ENCODE measurements around the gene MPZL1. TPM values are rescaled to one million over a fixed set of nuclear protein-coding genes. Genes with fewer than 3 reads are reported as not detected.

MPZL1 gene
- total RNA-seq, 1 donor from 2014 or later: 85.5 TPM

- TF ChIP-seq, protein P1, sequence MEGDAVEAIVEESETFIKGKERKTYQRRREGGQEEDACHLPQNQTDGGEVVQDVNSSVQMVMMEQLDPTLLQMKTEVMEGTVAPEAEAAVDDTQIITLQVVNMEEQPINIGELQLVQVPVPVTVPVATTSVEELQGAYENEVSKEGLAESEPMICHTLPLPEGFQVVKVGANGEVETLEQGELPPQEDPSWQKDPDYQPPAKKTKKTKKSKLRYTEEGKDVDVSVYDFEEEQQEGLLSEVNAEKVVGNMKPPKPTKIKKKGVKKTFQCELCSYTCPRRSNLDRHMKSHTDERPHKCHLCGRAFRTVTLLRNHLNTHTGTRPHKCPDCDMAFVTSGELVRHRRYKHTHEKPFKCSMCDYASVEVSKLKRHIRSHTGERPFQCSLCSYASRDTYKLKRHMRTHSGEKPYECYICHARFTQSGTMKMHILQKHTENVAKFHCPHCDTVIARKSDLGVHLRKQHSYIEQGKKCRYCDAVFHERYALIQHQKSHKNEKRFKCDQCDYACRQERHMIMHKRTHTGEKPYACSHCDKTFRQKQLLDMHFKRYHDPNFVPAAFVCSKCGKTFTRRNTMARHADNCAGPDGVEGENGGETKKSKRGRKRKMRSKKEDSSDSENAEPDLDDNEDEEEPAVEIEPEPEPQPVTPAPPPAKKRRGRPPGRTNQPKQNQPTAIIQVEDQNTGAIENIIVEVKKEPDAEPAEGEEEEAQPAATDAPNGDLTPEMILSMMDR (IDR thresholded peaks at IDR 0.05; ENCODE audit: insufficient read depth, low read length, poor library complexity, severe bottlenecking): no peak
- DNase-seq (ENCODE audit: low read depth): no peak
- Histone ChIP-seq H3K4me3 (ENCODE audit: low read depth, low read length) (peak overlapping the region; percentile 90), H3K27me3 (ENCODE audit: control insufficient read depth, insufficient read depth, low read length) (no peaks in the 10 kb centered on the region), H3K36me3 (ENCODE audit: control insufficient read depth, insufficient read depth, low read length) (no peaks in the 10 kb centered on the region)
Measured at GRCh38 chr1:167722152-167722869, 529 bp downstream of the MPZL1 start.

DNA sequence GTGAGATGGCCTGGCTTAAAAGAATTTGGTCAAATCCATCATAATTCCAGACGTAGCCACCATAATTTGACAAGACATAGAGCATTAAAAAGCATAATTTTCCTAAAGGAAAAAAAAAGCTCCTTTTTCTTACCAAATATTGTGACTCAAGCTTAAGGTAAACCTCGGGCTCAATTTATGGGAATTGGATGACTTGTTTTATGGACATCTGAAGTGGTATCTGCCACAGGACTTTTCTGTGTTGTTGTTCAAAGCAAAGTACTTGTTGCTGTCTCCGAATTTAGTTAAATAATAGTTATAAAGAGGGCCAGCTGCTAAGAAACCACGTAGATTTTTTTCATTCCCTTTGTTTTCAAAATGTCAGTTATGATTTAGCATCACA is 1.1 kb downstream of the MPZL1 start:
- Histone ChIP-seq H3K4me3 (ENCODE audit: low read depth, low read length) (peak overlapping the region; percentile 90), H3K36me3 (ENCODE audit: control insufficient read depth, insufficient read depth, low read length) (no peaks in the 10 kb centered on the region), H3K27me3 (ENCODE audit: control insufficient read depth, insufficient read depth, low read length) (no peaks in the 10 kb centered on the region)
- no peak for DNase-seq (ENCODE audit: low read depth)
- TF ChIP-seq, protein P1 (IDR thresholded peaks at IDR 0.05; ENCODE audit: insufficient read depth, low read length, poor library complexity, severe bottlenecking): no peak

GRCh38 chr1:167723707-167724323 is 2.0 kb downstream of the MPZL1 start:
- no peaks in the 10 kb centered on the region for H3K36me3 ChIP-seq (ENCODE audit: control insufficient read depth, insufficient read depth, low read length)

DNA sequence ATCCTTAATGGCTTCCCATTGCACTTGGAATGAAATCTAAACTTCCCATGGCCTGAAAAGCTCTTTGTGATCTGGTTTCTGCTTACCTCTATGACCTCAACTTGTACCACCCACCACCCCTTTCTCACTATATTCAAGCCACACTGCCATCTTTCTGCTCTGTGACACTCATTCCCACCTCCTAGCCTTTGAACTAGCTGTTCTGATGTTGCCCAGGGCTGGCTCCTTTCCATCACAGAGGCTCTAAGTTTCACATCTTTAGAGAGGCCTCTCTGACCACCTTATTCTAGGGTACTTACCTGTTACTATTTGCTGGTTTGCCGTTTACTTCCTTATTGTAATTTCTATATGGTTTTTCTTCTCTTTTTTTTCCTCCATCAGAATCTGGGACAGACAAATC is 4.2 kb downstream of the MPZL1 start:
- H3K27me3 ChIP-seq (ENCODE audit: control insufficient read depth, insufficient read depth, low read length): no peaks in the 10 kb centered on the region
- TF ChIP-seq, protein P1 (IDR thresholded peaks at IDR 0.05; ENCODE audit: insufficient read depth, low read length, poor library complexity, severe bottlenecking): no peak
- no peak for DNase-seq (ENCODE audit: low read depth)
- H3K36me3 ChIP-seq (ENCODE audit: control insufficient read depth, insufficient read depth, low read length): no peaks in the 10 kb centered on the region
- no peak overlapping the region for H3K4me3 ChIP-seq (ENCODE audit: low read depth, low read length)

More at GRCh38 chr1:167723707-167724323, 2.0 kb downstream of the MPZL1 start:
- Histone ChIP-seq H3K4me3 (ENCODE audit: low read depth, low read length) (peak overlapping the region; percentile 90), H3K27me3 (ENCODE audit: control insufficient read depth, insufficient read depth, low read length) (no peaks in the 10 kb centered on the region)
- TF ChIP-seq, protein P1 (IDR thresholded peaks at IDR 0.05; ENCODE audit: insufficient read depth, low read length, poor library complexity, severe bottlenecking): no peak
- DNase-seq (ENCODE audit: low read depth): no peak

GRCh38 chr1:167728818-167729410 is 7.1 kb downstream of the MPZL1 start:
- TF ChIP-seq, protein P1 (IDR thresholded peaks at IDR 0.05; ENCODE audit: insufficient read depth, low read length, poor library complexity, severe bottlenecking): no peak

More at GRCh38 chr1:167728818-167729410, 7.1 kb downstream of the MPZL1 start:
- Histone ChIP-seq H3K27me3 (ENCODE audit: control insufficient read depth, insufficient read depth, low read length) (no peaks in the 10 kb centered on the region), H3K4me3 (ENCODE audit: low read depth, low read length) (no peak overlapping the region), H3K36me3 (ENCODE audit: control insufficient read depth, insufficient read depth, low read length) (no peaks in the 10 kb centered on the region)
- DNase-seq (ENCODE audit: low read depth): no peak
